Loucy (cell line): ENCODE measurements around the gene IQGAP3.

ENCODE experiments used
- H2AFZ ChIP-seq: fragments of 200-600 bp; sonication (generic); 2 replicates; pipeline ENCODE4 v1.6.0; 2016; ENCODE audit warnings: antibody characterized with exemption, mild to moderate bottlenecking, low read length, moderate library complexity
- H3F3A ChIP-seq: fragments of 200-600 bp; 2 replicates; pipeline ENCODE4 v1.6.0; 2016; ENCODE audit warnings: antibody characterized with exemption, low read depth, mild to moderate bottlenecking
- H3K27me3 ChIP-seq: fragments of 200-600 bp; sonication (generic); 2 replicates; pipeline ENCODE4 v1.6.1; 2014; ENCODE audit warnings: low read length, mild to moderate bottlenecking; ENCODE audit not compliant: insufficient read depth, poor library complexity, severe bottlenecking
- H3K36me3 ChIP-seq: fragments of 200-600 bp; sonication (generic); 2 replicates; pipeline ENCODE4 v1.6.1; 2016; ENCODE audit warnings: low read length; ENCODE audit not compliant: insufficient read depth
- H3K4me1 ChIP-seq: fragments of 200-600 bp; sonication (generic); 2 replicates; pipeline ENCODE4 v1.5.1; 2014; ENCODE audit warnings: low read length, mild to moderate bottlenecking; ENCODE audit not compliant: insufficient read depth, poor library complexity, severe bottlenecking
- H3K4me2 ChIP-seq: fragments of 200-600 bp; sonication (generic); 2 replicates; pipeline ENCODE4 v1.6.0; 2014; ENCODE audit warnings: antibody characterized with exemption, low read length, low read depth, mild to moderate bottlenecking; ENCODE audit not compliant: poor library complexity, severe bottlenecking
- H3K4me3 ChIP-seq: fragments of 200-600 bp; sonication (generic); 2 replicates; pipeline ENCODE4 v1.5.1; 2014; ENCODE audit warnings: low read length, mild to moderate bottlenecking, mixed read lengths; ENCODE audit not compliant: poor library complexity, severe bottlenecking
- H3K79me2 ChIP-seq: fragments of 200-600 bp; sonication (generic); 2 replicates; pipeline ENCODE4 v1.6.1; 2014; ENCODE audit warnings: low read length; ENCODE audit not compliant: insufficient read depth
- H3K9ac ChIP-seq: fragments of 200-600 bp; sonication (generic); 2 replicates; pipeline ENCODE4 v1.6.0; 2014; ENCODE audit warnings: mild to moderate bottlenecking, low read depth, low read length, moderate library complexity; ENCODE audit not compliant: poor library complexity, severe bottlenecking
- H3K9me2 ChIP-seq: fragments of 200-600 bp; sonication (generic); replicated peaks from 2 replicates; pipeline ENCODE4 v1.6.1; 2016; ENCODE audit warnings: low read depth, low read length, mixed read lengths
- H3K9me3 ChIP-seq: fragments of 200-600 bp; sonication (generic); 2 replicates; pipeline ENCODE4 v1.6.1; 2014; ENCODE audit warnings: mild to moderate bottlenecking, antibody characterized with exemption, low read length, low read depth; ENCODE audit not compliant: insufficient read depth
- H4K20me1 ChIP-seq: fragments of 200-600 bp; sonication (generic); 2 replicates; pipeline ENCODE4 v1.6.0; 2014; ENCODE audit warnings: antibody characterized with exemption, low read length, mild to moderate bottlenecking; ENCODE audit not compliant: insufficient read depth, poor library complexity, severe bottlenecking
- EZH2phosphoT487 ChIP-seq: fragments of 200-600 bp; IDR thresholded peaks from 2 replicates; pipeline ENCODE4 v1.6.1; 2018; ENCODE audit warnings: antibody characterized with exemption, mild to moderate bottlenecking, moderate library complexity, borderline replicate concordance
- TF ChIP-seq, protein P1 (sequence below): fragments of 200-600 bp; sonication (generic); conservative IDR thresholded peaks from 2 replicates; pipeline ENCODE4 v1.5.1; 2014; ENCODE audit warnings: mild to moderate bottlenecking, antibody characterized with exemption, low read length

Gene IQGAP3

GRCh38 chr1:156493742-156494141 is 78.6 kb downstream of the IQGAP3 start:
- Histone ChIP-seq H3K4me3 (no peak overlapping the region), H3K4me2 (peak overlapping the region; percentile 45), H3K9ac (peak overlapping the region; percentile 24), H3K27me3 (no peaks in the 10 kb centered on the region), H3K36me3 (no peaks in the 10 kb centered on the region; the same call in 1 of the 2 replicates), H3F3A (no peaks in the 10 kb centered on the region), H3K79me2 (peaks cover 100% of the 10 kb centered on the region), H3K9me3 (no peaks in the 10 kb centered on the region), H2AFZ (no peak overlapping the region), H4K20me1 (peaks cover 99% of the 10 kb centered on the region), H3K4me1 (peaks cover 82% of the 10 kb centered on the region), H3K9me2 (no peaks in the 10 kb centered on the region)
- TF ChIP-seq EZH2phosphoT487, result no peak
- TF ChIP-seq, protein P1, sequence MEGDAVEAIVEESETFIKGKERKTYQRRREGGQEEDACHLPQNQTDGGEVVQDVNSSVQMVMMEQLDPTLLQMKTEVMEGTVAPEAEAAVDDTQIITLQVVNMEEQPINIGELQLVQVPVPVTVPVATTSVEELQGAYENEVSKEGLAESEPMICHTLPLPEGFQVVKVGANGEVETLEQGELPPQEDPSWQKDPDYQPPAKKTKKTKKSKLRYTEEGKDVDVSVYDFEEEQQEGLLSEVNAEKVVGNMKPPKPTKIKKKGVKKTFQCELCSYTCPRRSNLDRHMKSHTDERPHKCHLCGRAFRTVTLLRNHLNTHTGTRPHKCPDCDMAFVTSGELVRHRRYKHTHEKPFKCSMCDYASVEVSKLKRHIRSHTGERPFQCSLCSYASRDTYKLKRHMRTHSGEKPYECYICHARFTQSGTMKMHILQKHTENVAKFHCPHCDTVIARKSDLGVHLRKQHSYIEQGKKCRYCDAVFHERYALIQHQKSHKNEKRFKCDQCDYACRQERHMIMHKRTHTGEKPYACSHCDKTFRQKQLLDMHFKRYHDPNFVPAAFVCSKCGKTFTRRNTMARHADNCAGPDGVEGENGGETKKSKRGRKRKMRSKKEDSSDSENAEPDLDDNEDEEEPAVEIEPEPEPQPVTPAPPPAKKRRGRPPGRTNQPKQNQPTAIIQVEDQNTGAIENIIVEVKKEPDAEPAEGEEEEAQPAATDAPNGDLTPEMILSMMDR, result no peak

DNA sequence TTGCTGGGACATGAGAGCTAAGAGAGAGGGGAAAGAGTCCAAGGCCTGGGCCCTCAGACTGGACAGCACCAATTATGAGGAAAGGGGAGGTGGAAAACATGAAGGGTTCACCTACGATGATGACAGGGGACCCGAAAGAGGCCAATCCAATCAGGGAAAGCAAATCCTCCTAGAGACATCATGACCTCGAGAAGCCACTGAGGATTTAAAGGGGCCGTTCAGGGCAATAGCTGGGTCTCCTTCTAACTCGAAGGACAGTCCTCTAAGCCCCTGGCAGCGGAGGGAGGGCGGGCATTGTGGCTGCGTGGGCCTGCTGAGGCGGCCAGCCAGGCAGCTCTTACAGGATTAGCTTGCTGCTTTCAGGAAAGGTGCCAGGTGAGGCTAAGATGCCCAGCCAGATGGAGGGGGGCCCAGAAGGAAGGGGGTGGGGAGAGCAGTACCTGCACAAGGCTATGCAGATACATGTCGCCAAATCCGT is 79.2 kb downstream of the IQGAP3 start:
- Histone ChIP-seq H3K36me3 (peaks cover 5% of the 10 kb centered on the region; the same call in 1 of the 2 replicates), H3K9ac (peak overlapping the region; percentile 24), H3F3A (no peaks in the 10 kb centered on the region), H3K79me2 (peaks cover 100% of the 10 kb centered on the region), H3K9me2 (no peaks in the 10 kb centered on the region), H3K4me3 (no peak overlapping the region), H3K4me1 (peaks cover 82% of the 10 kb centered on the region), H3K4me2 (peak overlapping the region; percentile 45), H3K9me3 (no peaks in the 10 kb centered on the region), H4K20me1 (peaks cover 99% of the 10 kb centered on the region), H2AFZ (no peak overlapping the region), H3K27me3 (no peaks in the 10 kb centered on the region)
- no peak for TF ChIP-seq EZH2phosphoT487
- TF ChIP-seq, protein P1, result no peak

GRCh38 chr1:156492591-156493080 is 79.7 kb downstream of the IQGAP3 start:
- Histone ChIP-seq H3K4me2 (peak overlapping the region; percentile 45), H3K9ac (peak overlapping the region; percentile 24), H3K4me1 (peaks cover 78% of the 10 kb centered on the region), H3F3A (no peaks in the 10 kb centered on the region), H3K36me3 (peaks cover 5% of the 10 kb centered on the region; the same call in 1 of the 2 replicates), H3K9me2 (no peaks in the 10 kb centered on the region), H3K27me3 (no peaks in the 10 kb centered on the region), H2AFZ (no peak overlapping the region), H4K20me1 (peaks cover 97% of the 10 kb centered on the region), H3K9me3 (no peaks in the 10 kb centered on the region), H3K79me2 (peaks cover 100% of the 10 kb centered on the region), H3K4me3 (no peak overlapping the region)
- TF ChIP-seq, protein P1, result no peak
- TF ChIP-seq EZH2phosphoT487, result no peak
